ENCODE data around the gene NHSL2. TPM values are rescaled to one million over a fixed set of nuclear protein-coding genes. Genes with fewer than 3 reads are reported as not detected.

NHSL2 gene
- total RNA-seq, 2 experiments from 2014 or later = 0.97 TPM

DNA sequence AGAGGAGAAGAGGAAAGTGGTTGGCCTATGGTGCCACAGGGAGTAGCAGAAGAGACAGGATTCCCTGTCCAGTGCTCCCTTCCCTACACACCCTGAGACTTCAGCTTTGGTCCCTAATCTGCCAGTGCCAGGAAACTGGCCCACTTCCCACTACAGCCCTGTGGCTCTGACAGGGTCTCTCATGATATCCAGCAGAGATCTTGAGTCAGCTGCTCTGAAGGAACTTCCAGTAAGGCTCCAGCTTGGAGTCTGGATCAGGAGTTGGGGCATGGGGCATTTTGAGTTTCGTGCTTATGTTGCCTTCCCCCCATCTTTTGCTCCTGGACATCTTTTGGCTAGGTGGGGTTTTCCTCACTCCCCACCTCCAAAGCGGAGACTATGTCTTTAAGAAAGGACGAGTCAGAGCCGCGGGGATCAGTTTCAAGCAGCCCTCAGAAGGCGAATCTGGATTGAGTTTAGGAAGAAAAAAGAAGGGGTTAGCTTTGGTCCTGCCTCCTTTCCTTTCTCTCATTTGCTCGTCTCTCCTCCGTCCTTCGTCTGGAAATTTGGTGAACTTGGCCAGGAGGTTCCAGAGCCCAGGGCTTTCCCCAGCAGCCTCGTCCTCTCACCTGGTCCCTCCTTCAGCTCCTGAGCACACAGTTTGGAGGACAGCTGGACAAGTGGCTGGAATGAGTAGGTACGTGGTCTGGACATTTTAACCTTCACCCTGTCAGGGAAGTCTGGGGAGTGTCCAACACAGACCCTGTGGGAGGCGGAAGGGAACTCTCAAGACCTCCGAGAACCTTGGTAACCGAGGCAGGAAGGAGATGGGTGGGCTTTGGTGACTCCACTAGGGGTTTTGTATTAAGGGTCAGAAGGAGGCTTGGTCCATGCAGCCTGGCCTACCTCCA is 116.6 kb downstream of the NHSL2 start:
- CTCF ChIA-PET = no interaction called here
- Mint-ChIP-seq H3K36me3 (no peaks in the 10 kb centered on the region), H3K27ac (no peak overlapping the region), H3K27me3 (no peaks in the 10 kb centered on the region), H3K9me3 (no peaks in the 10 kb centered on the region), H3K4me3 (no peak overlapping the region), H3K4me1 (ENCODE audit: low read depth) (peaks cover 9% of the 10 kb centered on the region)
- no peak for DNase-seq
- POLR2A ChIA-PET = no interaction called here
- intact Hi-C loops (cut with micrococcal nuclease) = no loop called here

DNA sequence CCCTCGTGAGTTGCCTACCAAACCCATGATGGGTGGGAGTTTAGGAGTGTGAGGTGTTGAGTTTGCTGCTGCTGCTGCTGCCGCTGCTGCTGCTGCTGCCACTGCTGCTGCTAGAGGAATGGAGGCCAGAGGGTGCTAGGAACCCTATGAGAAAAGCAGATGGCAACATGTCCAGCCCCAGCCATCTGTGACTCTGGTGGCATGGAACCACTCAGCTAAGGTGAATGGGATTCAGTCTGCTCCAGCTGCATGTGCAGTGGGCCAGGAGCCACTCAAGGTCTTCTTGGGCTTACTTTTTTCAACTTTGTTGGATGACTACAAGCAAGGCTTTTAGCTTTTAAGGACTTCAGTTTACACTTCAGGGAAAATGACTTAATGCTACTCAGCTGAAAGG is 117.3 kb downstream of the NHSL2 start:
- H3K9me3 Mint-ChIP-seq = no peaks in the 10 kb centered on the region
- no peaks in the 10 kb centered on the region for H3K36me3 Mint-ChIP-seq
- no peak for DNase-seq
- no peak overlapping the region for H3K4me3 Mint-ChIP-seq
- no peaks in the 10 kb centered on the region for H3K27me3 Mint-ChIP-seq
- intact Hi-C loops (cut with micrococcal nuclease) = no loop called here
- H3K27ac Mint-ChIP-seq = no peak overlapping the region
- CTCF ChIA-PET = no interaction called here
- POLR2A ChIA-PET = no interaction called here
- peaks cover 9% of the 10 kb centered on the region for H3K4me1 Mint-ChIP-seq (ENCODE audit: low read depth)

DNA sequence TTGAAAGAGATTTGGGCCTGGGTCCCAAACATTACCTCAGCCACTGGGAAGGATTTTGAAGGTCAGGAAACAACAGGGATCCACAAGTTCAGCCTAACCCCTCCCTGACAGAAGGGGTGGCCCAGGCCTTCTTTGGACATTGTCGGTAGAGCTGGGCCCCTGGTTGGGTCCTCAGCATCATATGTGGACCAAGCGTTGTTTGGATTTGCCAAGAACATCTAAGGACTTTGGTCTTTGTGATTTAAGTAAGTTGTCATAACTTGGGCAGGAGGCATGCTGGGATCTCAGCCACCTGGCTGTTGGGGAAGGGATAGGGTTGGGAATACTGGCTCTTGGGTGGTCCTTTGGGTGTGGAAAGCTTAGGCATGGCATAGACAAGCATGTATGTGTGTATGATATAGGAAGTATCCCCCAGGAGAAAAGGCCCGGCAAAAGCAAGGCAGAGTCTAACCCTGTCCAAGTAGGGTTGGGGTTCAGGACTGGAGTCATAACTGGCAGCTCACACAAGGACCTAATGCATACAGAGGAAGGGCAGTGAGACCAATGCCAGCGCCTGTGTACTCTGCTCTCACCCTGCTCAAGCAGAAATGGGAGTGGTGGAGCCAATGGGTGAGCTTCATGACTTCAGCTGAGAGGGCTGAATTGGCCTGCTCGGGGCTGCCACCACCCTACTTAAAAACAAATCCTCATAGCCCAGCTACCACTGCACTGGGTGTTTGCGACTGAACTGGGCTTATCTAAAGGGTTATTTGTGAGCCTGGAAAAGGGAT is 118.2 kb downstream of the NHSL2 start:
- intact Hi-C loops (cut with micrococcal nuclease) = no loop called here
- no peak for DNase-seq
- Mint-ChIP-seq H3K4me1 (ENCODE audit: low read depth) (peaks cover 9% of the 10 kb centered on the region), H3K9me3 (no peaks in the 10 kb centered on the region), H3K36me3 (no peaks in the 10 kb centered on the region), H3K27ac (no peak overlapping the region), H3K4me3 (no peak overlapping the region), H3K27me3 (no peaks in the 10 kb centered on the region)
- ChIA-PET CTCF (interaction anchor here (0.7 kb wide), 1 partner anchor 11 kb away, joined by 3 read pairs; no protein-coding TSS in a partner anchor), POLR2A (no interaction called here)

DNA sequence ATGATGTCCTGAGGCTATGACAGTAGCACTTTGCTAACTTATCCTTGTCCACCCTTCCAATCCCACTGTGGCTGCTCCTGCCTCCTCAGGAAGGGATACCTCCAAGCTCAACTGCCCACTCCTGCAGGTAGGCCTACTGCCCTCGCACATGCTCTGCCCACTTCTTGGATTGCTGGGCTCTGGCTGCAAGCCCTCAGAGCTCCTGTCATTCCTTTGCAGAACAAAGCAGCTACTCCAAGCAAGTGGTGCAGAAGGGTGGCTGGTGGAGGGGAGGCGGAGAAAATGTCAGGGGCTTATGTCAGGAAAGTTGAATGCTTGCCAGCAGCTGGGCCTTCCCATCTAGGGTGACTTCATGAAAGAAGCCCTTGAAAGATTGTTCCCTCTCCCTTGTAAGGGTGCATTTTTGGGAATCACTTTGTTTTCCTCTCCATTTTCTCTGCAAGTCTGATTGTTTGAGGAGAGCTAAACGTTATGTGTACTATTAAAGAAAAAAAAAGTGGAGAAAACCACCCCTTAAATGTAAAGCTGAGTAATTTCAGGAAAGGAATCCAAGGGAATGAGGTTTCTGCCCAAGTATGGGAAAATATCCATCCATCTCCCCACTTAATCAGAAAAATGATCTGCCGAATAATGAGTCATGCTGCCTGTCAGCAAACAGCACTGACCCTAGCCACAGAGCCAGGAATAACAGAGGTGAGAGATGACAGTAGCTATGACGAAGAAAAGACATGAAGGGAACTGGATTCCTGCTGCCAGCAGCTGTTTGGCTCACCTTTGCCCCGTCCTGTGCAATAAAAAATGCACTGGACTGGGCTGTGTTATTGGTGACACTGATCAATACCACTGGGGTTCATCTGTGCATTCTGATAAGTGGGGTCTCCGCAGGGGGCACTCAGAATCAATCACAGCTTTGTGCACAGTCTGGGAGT is 119.1 kb downstream of the NHSL2 start:
- H3K27ac Mint-ChIP-seq = no peak overlapping the region
- H3K4me3 Mint-ChIP-seq = no peak overlapping the region
- no peaks in the 10 kb centered on the region for H3K27me3 Mint-ChIP-seq
- DNase-seq = no peak
- no peaks in the 10 kb centered on the region for H3K9me3 Mint-ChIP-seq
- intact Hi-C loops (cut with micrococcal nuclease) = no loop called here
- ChIA-PET POLR2A (no interaction called here), CTCF (interaction anchor here (0.7 to 2.0 kb wide), 2 partner anchors 8 to 12 kb away, joined by 3 to 13 read pairs; no protein-coding TSS in a partner anchor)
- peaks cover 9% of the 10 kb centered on the region for H3K4me1 Mint-ChIP-seq (ENCODE audit: low read depth)
- H3K36me3 Mint-ChIP-seq = no peaks in the 10 kb centered on the region

DNA sequence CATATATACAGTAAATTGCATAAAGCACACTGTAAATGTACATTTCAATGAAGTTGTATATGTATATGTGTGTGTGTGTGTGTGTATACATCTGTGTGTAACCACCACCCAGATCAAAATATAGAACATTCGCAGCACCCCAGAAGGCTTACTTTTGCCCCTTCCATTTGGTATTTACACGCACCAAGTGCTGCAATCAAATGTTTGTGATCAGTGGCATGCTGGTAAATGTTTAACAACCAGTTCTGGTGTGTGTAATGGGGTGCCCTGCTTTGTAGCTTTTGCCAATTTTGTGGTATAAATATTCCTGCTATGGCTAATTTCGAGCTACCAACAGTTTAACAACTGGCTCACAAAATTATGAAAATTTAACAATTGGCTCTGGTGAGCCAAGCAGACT is 119.8 kb downstream of the NHSL2 start:
- Mint-ChIP-seq H3K27ac (no peak overlapping the region), H3K4me3 (no peak overlapping the region), H3K9me3 (no peaks in the 10 kb centered on the region), H3K27me3 (no peaks in the 10 kb centered on the region), H3K4me1 (ENCODE audit: low read depth) (peaks cover 9% of the 10 kb centered on the region), H3K36me3 (no peaks in the 10 kb centered on the region)
- ChIA-PET CTCF (interaction anchor here (1.2 to 2.0 kb wide), 2 partner anchors 9 to 13 kb away, joined by 4 to 13 read pairs; no protein-coding TSS in a partner anchor), POLR2A (no interaction called here)
- intact Hi-C loops (cut with micrococcal nuclease) = no loop called here
- no peak for DNase-seq

DNA sequence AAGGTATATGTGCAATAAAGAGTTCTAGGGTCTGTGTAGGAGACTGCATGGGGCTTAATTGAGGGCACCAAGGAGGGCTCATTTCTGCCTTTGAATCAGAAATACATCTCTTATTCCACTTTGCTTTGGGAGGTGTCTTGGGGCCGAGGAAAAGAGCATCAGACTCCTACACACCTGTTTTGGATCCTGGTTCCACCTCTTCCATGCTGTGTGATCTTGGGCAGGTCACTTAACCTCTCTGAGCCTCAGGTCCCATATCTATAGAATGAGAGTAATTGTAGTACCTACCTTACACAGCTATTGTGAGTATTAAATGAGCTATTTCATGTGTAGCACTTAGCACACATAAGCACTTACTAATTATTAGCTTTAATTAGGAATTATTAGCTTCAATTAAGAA is 120.5 kb downstream of the NHSL2 start:
- DNase-seq = no peak
- no peak overlapping the region for H3K27ac Mint-ChIP-seq
- intact Hi-C loops (cut with micrococcal nuclease) = no loop called here
- ChIA-PET CTCF (interaction anchor here (0.6 to 2.0 kb wide), 3 partner anchors 9 to 166 kb away, joined by 3 to 13 read pairs (median 4); no protein-coding TSS in a partner anchor), POLR2A (no interaction called here)
- no peaks in the 10 kb centered on the region for H3K27me3 Mint-ChIP-seq
- no peaks in the 10 kb centered on the region for H3K36me3 Mint-ChIP-seq
- H3K9me3 Mint-ChIP-seq = no peaks in the 10 kb centered on the region
- no peak overlapping the region for H3K4me3 Mint-ChIP-seq
- H3K4me1 Mint-ChIP-seq (ENCODE audit: low read depth) = peaks cover 9% of the 10 kb centered on the region

DNA sequence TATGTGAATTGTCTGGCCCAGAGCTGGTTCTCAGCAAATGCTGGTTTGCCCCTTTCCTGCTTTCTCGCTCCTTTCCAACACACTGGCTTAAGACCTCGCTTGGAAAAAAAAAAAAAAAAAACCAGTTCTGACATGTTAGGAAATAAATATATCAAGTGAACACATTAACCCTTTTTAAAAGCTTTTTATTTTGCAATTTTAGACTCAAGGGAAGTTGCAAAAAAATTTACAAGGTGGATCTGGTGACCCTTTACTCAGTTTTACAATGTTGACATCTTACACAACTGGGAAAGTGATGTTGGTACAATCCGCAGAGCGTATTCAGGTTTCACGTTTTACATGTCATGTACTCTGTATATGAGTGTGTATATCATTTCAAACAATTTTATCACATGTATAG is 121.0 kb downstream of the NHSL2 start:
- Mint-ChIP-seq H3K36me3 (no peaks in the 10 kb centered on the region), H3K27me3 (no peaks in the 10 kb centered on the region), H3K4me1 (ENCODE audit: low read depth) (peaks cover 3% of the 10 kb centered on the region), H3K27ac (no peak overlapping the region), H3K9me3 (no peaks in the 10 kb centered on the region), H3K4me3 (no peak overlapping the region)
- CTCF ChIA-PET = interaction anchor here (0.6 to 2.0 kb wide), 4 partner anchors 10 to 388 kb away, joined by 3 to 13 read pairs (median 4); no protein-coding TSS in a partner anchor
- DNase-seq = no peak
- POLR2A ChIA-PET = no interaction called here
- intact Hi-C loops (cut with micrococcal nuclease) = no loop called here

DNA sequence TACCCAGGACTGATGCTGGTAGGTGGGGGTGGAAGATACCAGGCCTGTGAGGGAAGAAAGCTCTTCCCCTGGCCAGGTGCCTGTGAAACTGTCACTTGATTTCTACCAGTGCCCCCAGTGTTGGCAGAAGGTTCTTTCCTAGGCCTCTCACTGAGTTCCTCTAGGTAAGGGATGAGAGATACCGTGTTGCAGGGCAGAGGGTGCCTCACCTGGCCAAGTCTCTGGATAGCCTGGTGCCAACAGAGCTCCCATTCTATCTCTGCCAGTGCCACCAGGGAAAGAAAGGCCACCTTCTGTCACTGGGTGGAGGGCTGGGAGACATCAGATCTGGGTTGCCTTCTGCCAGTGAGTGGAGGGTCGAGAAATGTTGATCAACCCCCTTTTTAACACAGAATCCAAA is 127.0 kb downstream of the NHSL2 start:
- no peak overlapping the region for H3K27ac Mint-ChIP-seq
- H3K4me1 Mint-ChIP-seq (ENCODE audit: low read depth) = peaks cover 4% of the 10 kb centered on the region
- H3K4me3 Mint-ChIP-seq = no peak overlapping the region
- H3K9me3 Mint-ChIP-seq = no peaks in the 10 kb centered on the region
- no peaks in the 10 kb centered on the region for H3K27me3 Mint-ChIP-seq
- CTCF ChIA-PET = interaction anchor here (2.0 kb wide), 1 partner anchor 19 kb away, joined by 6 read pairs; no protein-coding TSS in a partner anchor
- POLR2A ChIA-PET = no interaction called here
- intact Hi-C loops (cut with micrococcal nuclease) = no loop called here
- H3K36me3 Mint-ChIP-seq = no peaks in the 10 kb centered on the region
- DNase-seq = no peak

DNA sequence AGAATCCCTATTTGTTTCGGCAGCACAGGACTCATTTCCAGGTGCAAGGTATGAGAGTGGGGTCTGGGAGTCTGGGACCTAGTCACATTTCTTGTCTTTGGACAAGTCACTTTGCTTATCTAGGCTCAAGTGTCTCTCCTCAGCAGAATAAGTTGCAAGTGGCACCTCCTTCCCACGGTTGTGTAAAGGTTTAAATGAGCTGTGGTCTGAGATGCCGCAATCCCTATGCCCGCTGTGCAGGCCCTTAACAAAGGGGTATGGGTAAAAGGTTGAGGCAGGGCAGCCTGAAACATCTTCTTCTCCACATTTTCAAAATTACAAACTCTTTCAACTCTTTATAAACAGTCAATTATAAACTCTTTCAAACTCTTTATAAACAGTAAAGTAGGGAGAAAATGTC is 127.4 kb downstream of the NHSL2 start:
- H3K27ac Mint-ChIP-seq = no peak overlapping the region
- ChIA-PET POLR2A (no interaction called here), CTCF (interaction anchor here (1.0 to 2.0 kb wide), 2 partner anchors 16 to 20 kb away, joined by 3 to 6 read pairs; no protein-coding TSS in a partner anchor)

DNA sequence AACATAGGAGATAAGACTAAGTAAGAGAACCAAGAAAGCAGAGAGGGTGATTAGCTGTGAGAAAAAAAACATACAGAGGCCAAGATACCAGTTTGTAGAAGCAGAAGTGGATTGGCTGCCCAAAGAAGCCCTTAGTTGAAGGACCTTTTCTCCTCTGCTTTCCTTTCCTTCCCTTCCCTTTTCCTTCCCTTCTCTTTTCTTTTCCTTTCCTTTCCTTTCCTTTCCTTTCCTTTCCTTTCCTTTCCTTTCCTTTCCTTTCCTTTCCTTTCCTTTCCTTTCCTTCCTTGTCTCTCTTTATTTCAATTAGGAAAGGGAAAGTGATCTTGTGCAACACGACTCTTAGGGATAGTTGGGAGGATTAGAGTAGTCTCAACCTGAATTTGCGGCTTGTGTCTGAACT is 128.2 kb downstream of the NHSL2 start:
- Mint-ChIP-seq H3K4me3 (no peak overlapping the region), H3K27ac (no peak overlapping the region), H3K27me3 (no peaks in the 10 kb centered on the region), H3K4me1 (ENCODE audit: low read depth) (peaks cover 8% of the 10 kb centered on the region), H3K36me3 (no peaks in the 10 kb centered on the region), H3K9me3 (no peaks in the 10 kb centered on the region)
- POLR2A ChIA-PET = no interaction called here
- intact Hi-C loops (cut with micrococcal nuclease) = no loop called here
- no peak for DNase-seq
- CTCF ChIA-PET = interaction anchor here (1.0 to 2.0 kb wide), 2 partner anchors 17 to 21 kb away, joined by 3 to 6 read pairs; no protein-coding TSS in a partner anchor

More for the DNA sequence above, 127.4 kb downstream of the NHSL2 start:
- intact Hi-C loops (cut with micrococcal nuclease) = no loop called here
- DNase-seq = no peak
- no peaks in the 10 kb centered on the region for H3K36me3 Mint-ChIP-seq
- H3K4me3 Mint-ChIP-seq = no peak overlapping the region
- no peaks in the 10 kb centered on the region for H3K9me3 Mint-ChIP-seq
- H3K4me1 Mint-ChIP-seq (ENCODE audit: low read depth) = peaks cover 6% of the 10 kb centered on the region
- no peaks in the 10 kb centered on the region for H3K27me3 Mint-ChIP-seq

DNA sequence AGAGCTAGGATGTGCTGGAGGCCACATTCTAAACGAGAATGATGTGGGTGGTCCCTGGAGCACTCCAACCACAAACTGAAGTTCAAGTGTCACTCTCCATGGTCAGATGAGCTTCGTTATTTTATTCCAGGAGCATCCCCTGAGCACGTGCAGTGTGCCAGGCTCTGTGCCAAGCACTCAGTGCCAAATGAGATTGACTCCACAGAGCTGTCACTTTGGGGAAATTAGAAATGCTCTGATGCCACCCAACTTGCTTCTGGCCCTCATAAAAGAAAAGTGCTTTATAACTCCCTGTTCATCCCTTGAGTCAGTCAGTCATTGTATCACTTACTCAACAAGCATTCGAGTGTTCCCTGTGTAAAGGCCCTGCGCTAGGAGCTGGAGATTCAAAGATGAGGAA is 129.9 kb downstream of the NHSL2 start:
- Mint-ChIP-seq H3K9me3 (no peaks in the 10 kb centered on the region), H3K4me3 (no peak overlapping the region), H3K27me3 (no peaks in the 10 kb centered on the region), H3K4me1 (ENCODE audit: low read depth) (peaks cover 15% of the 10 kb centered on the region), H3K36me3 (no peaks in the 10 kb centered on the region), H3K27ac (no peak overlapping the region)
- ChIA-PET POLR2A (no interaction called here), CTCF (interaction anchor here (0.9 to 1.1 kb wide), 2 partner anchors 19 to 87 kb away, joined by 3 to 4 read pairs; no protein-coding TSS in a partner anchor)
- DNase-seq = no peak
- intact Hi-C loops (cut with micrococcal nuclease) = no loop called here
